M059J (cell line): ENCODE results near the gene LTBR. TPM values are rescaled to one million over a fixed set of nuclear protein-coding genes. Genes with fewer than 3 reads are reported as not detected.
"Not testable (repeated sequence)": the region's sequence is repeated elsewhere in the genome, so short reads cannot be mapped to it uniquely, and the experiment has no call there.

Experiments
- DNase-seq: peaks from one replicate; pipeline ENCODE4 v3.0.0-alpha.2; 2012; ENCODE audit warnings: low read depth
- total RNA-seq: library from RNA; depleted of rRNA; stranded (reverse); fragments of >200 nt; shearing (Covaris generic); gene quantifications from 2 replicates; pipeline ENCODE4 v1.2.3, GENCODE V29; 2014; rRNA removed

Gene LTBR
- total RNA-seq = 0.34 and 0.49 TPM in 2 replicates

GRCh38 chr12:6383572-6384498, at the start of gene LTBR:
TSS of gene LTBR (plus strand) at chr12:6384162. CDS start at chr12:6384359, 197 bp downstream.
- DNase-seq = no peak

GRCh38 chr12:6334359-6334758, 49.6 kb upstream of the LTBR start:
- DNase-seq = no peak

- DNase-seq = no peak
These were observed 49.0 kb upstream of the LTBR start for GRCh38 chr12:6334940-6335450.

DNA sequence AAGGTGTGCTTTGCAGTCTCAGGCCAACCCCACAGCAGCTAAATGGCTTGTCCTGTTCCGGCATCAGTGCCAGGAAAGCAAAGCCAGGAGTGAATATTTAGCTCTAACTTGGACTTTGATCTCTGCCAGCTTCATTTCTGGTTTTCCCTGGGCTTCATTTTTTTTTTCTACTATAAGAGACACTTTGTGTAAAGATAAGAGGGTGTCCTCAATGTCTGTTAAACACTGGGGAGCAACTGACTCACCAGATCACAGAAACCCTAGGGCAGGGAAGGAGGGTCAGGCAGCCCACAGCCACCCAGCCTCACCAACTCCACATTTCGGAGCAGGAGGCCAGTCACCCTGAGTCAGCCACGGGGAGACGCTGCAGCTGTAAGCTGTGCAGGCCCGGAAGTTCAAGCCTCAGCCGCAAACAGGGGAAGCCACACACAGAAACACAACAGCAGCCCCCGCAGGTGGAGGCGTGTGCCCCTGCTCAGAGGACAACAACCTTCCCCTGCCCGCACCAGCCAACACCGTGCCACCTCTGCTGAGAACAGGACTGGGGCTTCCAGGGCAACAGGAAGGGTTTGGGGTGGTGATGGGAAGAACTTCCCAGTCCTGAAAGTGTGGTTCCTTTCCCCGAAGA, 48.4 kb upstream of the LTBR start:
- peak; percentile 86 for DNase-seq

GRCh38 chr12:6336079-6336888, 47.7 kb upstream of the LTBR start:
- peak; percentile 99 for DNase-seq

DNA sequence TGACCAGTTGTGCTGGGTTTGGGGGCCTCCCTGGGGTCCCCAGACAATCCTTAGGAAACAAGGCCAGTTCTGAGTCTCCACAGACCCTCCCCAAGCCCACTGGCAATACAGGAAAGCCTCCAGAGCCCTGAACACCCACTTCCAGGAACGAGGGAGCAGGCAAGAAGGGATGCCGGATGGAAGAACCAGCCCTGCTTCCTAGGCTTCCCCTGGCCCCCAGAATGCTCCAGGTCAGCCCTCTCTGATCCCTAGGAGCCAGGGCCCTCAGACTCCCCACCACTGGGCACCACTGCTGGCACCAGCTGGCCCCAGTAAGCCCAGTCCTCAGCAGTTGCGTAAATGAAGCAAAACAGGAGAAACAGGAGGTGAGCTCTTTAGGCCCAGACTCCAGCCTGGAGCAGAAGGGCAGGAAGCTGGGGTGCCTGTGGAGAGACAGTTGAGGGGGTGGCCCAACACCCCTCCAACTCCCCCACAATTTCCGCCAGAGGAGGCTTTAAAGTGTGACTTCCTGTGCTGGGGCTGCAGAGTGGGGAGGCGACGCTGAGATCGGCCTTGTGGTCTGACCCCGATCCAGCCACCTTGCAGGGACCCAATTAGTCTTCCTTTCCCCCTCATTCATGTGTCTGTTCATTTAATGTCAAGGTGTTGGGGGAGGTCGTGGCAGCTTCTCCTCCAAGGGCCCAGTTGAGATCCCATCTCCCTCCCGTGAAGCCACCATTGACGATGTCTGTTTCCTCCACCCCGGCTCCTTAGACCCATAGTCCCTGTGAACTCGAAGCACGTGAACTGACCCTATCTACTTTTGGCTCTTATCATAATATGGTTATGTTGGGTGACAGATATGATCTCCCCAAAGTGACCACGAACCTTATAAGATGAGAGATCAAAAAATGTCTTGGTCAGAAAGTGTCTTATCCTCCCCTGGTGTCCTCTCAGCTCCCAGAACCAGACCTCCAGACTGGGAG, 46.8 kb upstream of the LTBR start:
- peak; percentile 54 for DNase-seq

- DNase-seq = no peak
These were observed 46.0 kb upstream of the LTBR start for GRCh38 chr12:6337958-6338433.

- not testable (repeated sequence) for DNase-seq
These were observed 45.4 kb upstream of the LTBR start for GRCh38 chr12:6338536-6338935.

- DNase-seq = no peak
These were observed 45.0 kb upstream of the LTBR start for GRCh38 chr12:6338955-6339354.

GRCh38 chr12:6340032-6340638, 43.8 kb upstream of the LTBR start:
- DNase-seq = peak; percentile 75

GRCh38 chr12:6340745-6341416, 43.1 kb upstream of the LTBR start:
- DNase-seq = no peak

GRCh38 chr12:6341417-6342139, 42.4 kb upstream of the LTBR start, which contains the start of gene TNFRSF1A:
TSS of gene TNFRSF1A (minus strand) at chr12:6342076. CDS start at chr12:6341814, 262 bp downstream.
- DNase-seq = peak; percentile 81

DNA sequence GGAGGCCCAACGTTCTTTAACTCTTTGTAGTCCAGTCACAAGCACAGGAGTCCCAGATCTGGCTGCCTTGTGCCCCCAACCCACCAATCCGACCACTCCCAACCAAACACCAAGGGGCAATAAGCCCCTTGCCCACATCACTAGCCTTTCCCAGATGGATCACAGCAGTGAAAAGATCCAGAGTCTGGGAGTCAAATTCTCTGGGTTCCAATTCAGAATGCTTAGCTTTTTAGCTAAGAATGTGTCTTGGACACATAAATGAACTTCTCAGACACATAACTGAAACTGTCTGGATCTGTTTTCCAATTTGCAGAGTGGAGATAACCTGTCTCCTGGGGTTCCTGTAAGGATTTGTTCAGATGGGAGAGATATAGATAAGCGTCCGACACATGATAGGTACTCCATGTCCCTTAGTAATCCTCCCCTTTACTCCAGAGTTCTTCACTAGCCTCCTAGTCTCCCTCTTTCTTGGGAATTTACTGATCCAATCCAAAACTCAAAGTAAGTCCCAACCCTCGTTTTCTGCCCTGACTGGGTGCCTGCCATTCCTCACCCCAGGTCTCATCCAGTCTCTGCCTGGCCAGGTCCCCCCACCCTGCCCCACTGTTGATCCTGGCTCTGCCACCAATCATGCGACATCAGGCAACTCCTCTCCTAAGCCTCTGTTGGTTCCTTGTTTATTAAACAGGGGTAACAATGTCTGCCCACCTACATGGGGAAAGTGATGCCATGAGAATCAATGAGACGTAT, 41.6 kb upstream of the LTBR start:
- DNase-seq = no peak

DNA sequence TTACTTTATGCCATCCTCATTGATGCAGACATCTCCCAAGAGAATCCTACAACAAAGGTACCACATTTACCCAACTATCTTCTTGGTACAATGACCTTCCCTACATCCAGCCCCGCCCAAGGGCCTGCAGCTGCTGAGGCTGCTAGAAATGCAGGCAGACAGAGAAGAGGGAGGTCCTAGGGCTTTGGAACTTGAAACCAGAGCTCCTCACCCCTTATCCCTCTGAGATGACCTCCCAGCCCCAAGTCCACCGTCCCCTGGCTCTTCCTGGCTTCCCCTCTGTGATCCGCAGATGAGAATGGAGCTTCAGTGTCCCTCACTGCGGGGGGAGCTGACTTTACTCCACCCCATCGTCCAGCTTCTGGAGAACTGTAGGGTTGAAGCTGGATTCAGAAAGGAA, 40.4 kb upstream of the LTBR start:
- DNase-seq = no peak

GRCh38 chr12:6344101-6344660, 39.8 kb upstream of the LTBR start:
- DNase-seq = not testable (repeated sequence)

- DNase-seq = peak; percentile 99
These were observed 38.5 kb upstream of the LTBR start for GRCh38 chr12:6345319-6346091.
